Esophagus squamous epithelium (tissue), 4 donors: ENCODE data around the gene DCTN1.

Experiments
- POLR2A ChIP-seq, 4 donors: fragments of 450-650 bp; IDR thresholded peaks; one replicate each; pipeline ENCODE4 v1.6.1; 2017; ENCODE audit warnings: antibody characterized with exemption in 4 of 4, mild to moderate bottlenecking in 4 of 4, moderate library complexity in 3 of 4
- TF ChIP-seq, protein P1 (sequence below), 6 experiments: fragments of 450-650 bp in 4 of 6; fragments of 200-600 bp in 2 of 6; sonication (generic) in 2 of 6; IDR thresholded peaks; one replicate each; pipeline ENCODE4 v1.5.1; 2016 to 2019; ENCODE audit warnings: antibody characterized with exemption in 6 of 6, mild to moderate bottlenecking in 4 of 6, moderate library complexity in 4 of 6

DNA sequence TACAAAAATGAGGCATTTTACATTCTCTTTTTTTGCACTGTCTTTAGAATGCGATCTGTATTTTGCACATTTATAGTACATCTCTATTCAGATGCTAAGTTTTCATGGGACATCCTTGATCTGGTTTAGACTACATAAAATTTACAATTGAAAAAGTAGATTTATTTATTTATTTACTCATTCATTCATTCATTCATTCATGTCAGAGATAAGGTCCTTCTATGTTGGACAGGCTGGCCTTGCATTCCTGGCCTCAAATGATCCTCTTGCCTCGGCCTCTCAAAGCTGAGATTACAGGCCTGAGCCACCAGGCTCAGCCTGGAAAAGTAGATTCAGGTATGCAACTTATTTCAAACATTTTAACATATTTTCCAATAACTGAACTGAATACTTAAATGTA, 16.0 kb upstream of the DCTN1 start:
- TF ChIP-seq, protein P1, sequence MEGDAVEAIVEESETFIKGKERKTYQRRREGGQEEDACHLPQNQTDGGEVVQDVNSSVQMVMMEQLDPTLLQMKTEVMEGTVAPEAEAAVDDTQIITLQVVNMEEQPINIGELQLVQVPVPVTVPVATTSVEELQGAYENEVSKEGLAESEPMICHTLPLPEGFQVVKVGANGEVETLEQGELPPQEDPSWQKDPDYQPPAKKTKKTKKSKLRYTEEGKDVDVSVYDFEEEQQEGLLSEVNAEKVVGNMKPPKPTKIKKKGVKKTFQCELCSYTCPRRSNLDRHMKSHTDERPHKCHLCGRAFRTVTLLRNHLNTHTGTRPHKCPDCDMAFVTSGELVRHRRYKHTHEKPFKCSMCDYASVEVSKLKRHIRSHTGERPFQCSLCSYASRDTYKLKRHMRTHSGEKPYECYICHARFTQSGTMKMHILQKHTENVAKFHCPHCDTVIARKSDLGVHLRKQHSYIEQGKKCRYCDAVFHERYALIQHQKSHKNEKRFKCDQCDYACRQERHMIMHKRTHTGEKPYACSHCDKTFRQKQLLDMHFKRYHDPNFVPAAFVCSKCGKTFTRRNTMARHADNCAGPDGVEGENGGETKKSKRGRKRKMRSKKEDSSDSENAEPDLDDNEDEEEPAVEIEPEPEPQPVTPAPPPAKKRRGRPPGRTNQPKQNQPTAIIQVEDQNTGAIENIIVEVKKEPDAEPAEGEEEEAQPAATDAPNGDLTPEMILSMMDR (IDR thresholded peaks at IDR 0.05): no peak
- no peak for TF ChIP-seq POLR2A (IDR thresholded peaks at IDR 0.05)
